IMR-90 (cell line): ENCODE results near the gene TXNRD1. TPM values are rescaled to one million over a fixed set of nuclear protein-coding genes. Genes with fewer than 3 reads are reported as not detected.

Source experiments
- ATAC-seq: fragments of 200-7000 bp; cut with Tn5 transposase; 2 replicates; pipeline ENCODE4 v1.9.1; 2020; ENCODE audit warnings: low read depth, mild to moderate bottlenecking, moderate library complexity
- BruUV-seq: library from RNA; stranded (reverse); fragments of 400-500 nt; replicated peaks from 2 replicates; lab custom pipeline; 2021; lab: Mats Ljungman, UMichigan
- CTCF ChIA-PET: fragments of 300-600 bp; formaldehyde crosslinking; extraction: SDS; loops from one replicate; lab custom pipeline; 2021; ENCODE audit warnings: antibody characterized with exemption; lab: Yijun Ruan, JAX
- POLR2A ChIA-PET: fragments of 300-600 bp; sonication (Branson Sonifier 250); formaldehyde crosslinking; loops from one replicate; lab custom pipeline; 2022; ENCODE audit warnings: antibody characterized with exemption; ENCODE audit not compliant: unreplicated experiment; lab: Charles Lee
- DNase-seq: peaks from one replicate; pipeline ENCODE4 v3.0.0; 2013
- H2AFZ ChIP-seq: replicated peaks from 2 replicates; pipeline ENCODE3; 2013; ENCODE audit warnings: low read length, mild to moderate bottlenecking; ENCODE audit not compliant: poor library complexity
- H2AK5ac ChIP-seq: 2 replicates; pipeline ENCODE4 v1.6.1; 2013; ENCODE audit warnings: low read depth, low read length, inconsistent platforms
- H2AK9ac ChIP-seq: replicated peaks from 2 replicates; pipeline ENCODE3; 2013; ENCODE audit warnings: mild to moderate bottlenecking, low read depth, low read length, moderate library complexity; ENCODE audit not compliant: poor library complexity
- H2BK120ac ChIP-seq: 2 replicates; pipeline ENCODE4 v1.6.1; 2013; ENCODE audit warnings: low read depth, low read length, inconsistent platforms
- H2BK15ac ChIP-seq: 3 replicates; pipeline ENCODE4 v1.6.1; 2013; ENCODE audit warnings: low read depth, low read length, inconsistent platforms
- H2BK20ac ChIP-seq: 2 replicates; pipeline ENCODE4 v1.6.1; 2013; ENCODE audit warnings: low read depth, mild to moderate bottlenecking, inconsistent platforms, low read length, moderate library complexity
- H2BK5ac ChIP-seq: 2 replicates; pipeline ENCODE4 v1.6.1; 2013; ENCODE audit warnings: mild to moderate bottlenecking, low read depth, low read length, inconsistent platforms; ENCODE audit not compliant: poor library complexity, severe bottlenecking
- H3K14ac ChIP-seq: replicated peaks from 2 replicates; pipeline ENCODE4 v1.6.1; 2013; ENCODE audit warnings: low read depth, low read length, inconsistent platforms
- H3K18ac ChIP-seq: 2 replicates; pipeline ENCODE4 v1.6.1; 2013; ENCODE audit warnings: low read depth, low read length, control low read depth
- H3K23ac ChIP-seq: 2 replicates; pipeline ENCODE4 v1.6.1; 2013; ENCODE audit warnings: low read depth, low read length, inconsistent platforms
- H3K27ac ChIP-seq: 2 replicates; pipeline ENCODE4 v1.5.1; 2013; ENCODE audit warnings: mild to moderate bottlenecking, control low read depth, low read length; ENCODE audit not compliant: insufficient read depth
- H3K27me3 ChIP-seq: 2 replicates; pipeline ENCODE4 v1.6.1; 2013; ENCODE audit warnings: low read length; ENCODE audit not compliant: control insufficient read depth, insufficient read depth
- H3K36me3 ChIP-seq: 2 replicates; pipeline ENCODE4 v1.6.1; 2013; ENCODE audit warnings: low read length, mixed read lengths; ENCODE audit not compliant: control insufficient read depth, insufficient read depth
- H3K4ac ChIP-seq: 2 replicates; pipeline ENCODE4 v1.6.1; 2013; ENCODE audit warnings: low read depth, low read length, inconsistent platforms
- H3K4me1 ChIP-seq: 2 replicates; pipeline ENCODE4 v1.6.1; 2013; ENCODE audit warnings: low read length, mixed read lengths; ENCODE audit not compliant: control insufficient read depth, insufficient read depth
- H3K4me2 ChIP-seq: 2 replicates; pipeline ENCODE4 v1.6.1; 2013; ENCODE audit warnings: low read depth, mild to moderate bottlenecking, control low read depth, low read length, moderate library complexity
- H3K4me3 ChIP-seq: 2 replicates; pipeline ENCODE4 v1.5.1; 2013; ENCODE audit warnings: low read depth, mild to moderate bottlenecking, control low read depth, low read length, moderate library complexity; ENCODE audit not compliant: insufficient read depth
- H3K56ac ChIP-seq: 2 replicates; pipeline ENCODE4 v1.6.1; 2013; ENCODE audit warnings: low read length, inconsistent platforms; ENCODE audit not compliant: insufficient read depth; ENCODE audit errors: extremely low read depth
- H3K79me1 ChIP-seq, 2 experiments: 2 replicates each; pipeline ENCODE4 v1.6.1; 2013; ENCODE audit warnings: low read length in 2 of 2, inconsistent platforms in 1 of 2, low read depth in 1 of 2
- H3K9ac ChIP-seq: 2 replicates; pipeline ENCODE4 v1.6.1; 2013; ENCODE audit warnings: low read depth, low read length, control low read depth
- H3K9me1 ChIP-seq: 2 replicates; pipeline ENCODE4 v1.6.1; 2013; ENCODE audit warnings: low read length, inconsistent platforms; ENCODE audit not compliant: insufficient read depth
- H3K9me3 ChIP-seq: 2 replicates; pipeline ENCODE4 v1.6.1; 2013; ENCODE audit warnings: low read length; ENCODE audit not compliant: control insufficient read depth, insufficient read depth
- H4K20me1 ChIP-seq: 2 replicates; pipeline ENCODE4 v1.6.1; 2013; ENCODE audit warnings: low read length, inconsistent platforms; ENCODE audit not compliant: insufficient read depth
- H4K5ac ChIP-seq: 2 replicates; pipeline ENCODE4 v1.6.1; 2013; ENCODE audit warnings: mild to moderate bottlenecking, low read depth, low read length, control low read depth
- H4K8ac ChIP-seq, 2 experiments: 2 replicates each; pipeline ENCODE4 v1.6.1; 2013; ENCODE audit warnings: low read depth in 2 of 2, low read length in 2 of 2, control low read depth in 1 of 2, inconsistent platforms in 1 of 2
- H4K91ac ChIP-seq: 2 replicates; pipeline ENCODE4 v1.6.1; 2013; ENCODE audit warnings: low read depth, low read length, inconsistent platforms; ENCODE audit not compliant: insufficient read depth
- BHLHE40 ChIP-seq: fragments of 150-350 bp; IDR thresholded peaks from 2 replicates; pipeline ENCODE4 v1.6.1; 2016; ENCODE audit warnings: mild to moderate bottlenecking, low read depth, low read length
- ELK1 ChIP-seq: fragments of 150-350 bp; IDR thresholded peaks from 2 replicates; pipeline ENCODE4 v1.6.1; 2016; ENCODE audit warnings: low read depth, mild to moderate bottlenecking, low read length, moderate library complexity, borderline replicate concordance
- MAFK ChIP-seq: IDR thresholded peaks from 2 replicates; pipeline ENCODE4 v1.6.1; 2012; ENCODE audit warnings: low read depth, low read length, improper control_type of control experiment
- MAZ ChIP-seq: IDR thresholded peaks from 2 replicates; pipeline ENCODE4 v1.6.1; 2012; ENCODE audit warnings: low read depth, mild to moderate bottlenecking, low read length, improper control_type of control experiment, moderate library complexity, borderline replicate concordance
- NFE2L2 ChIP-seq: fragments of 150-350 bp; IDR thresholded peaks from 2 replicates; pipeline ENCODE4 v1.6.1; 2016; ENCODE audit warnings: low read depth, mild to moderate bottlenecking, low read length
- POLR2A ChIP-seq: IDR thresholded peaks from 2 replicates; pipeline ENCODE4 v1.6.1; 2012; ENCODE audit warnings: mild to moderate bottlenecking, low read depth, low read length
- RCOR1 ChIP-seq: IDR thresholded peaks from 2 replicates; pipeline ENCODE4 v1.6.1; 2012; ENCODE audit warnings: mild to moderate bottlenecking, low read length, improper control_type of control experiment; ENCODE audit not compliant: insufficient replicate concordance
- WGBS, 2 experiments: methylation state at CpG; one replicate each; pipeline versions ENCODE4 v1.1.5 to v1.1.7; 2013; ENCODE audit warnings: missing lambda C conversion rate in 2 of 2; ENCODE audit not compliant: insufficient read length in 1 of 2; ENCODE audit errors: extremely low coverage in 2 of 2; 5-methylcytosine and 5-hydroxymethylcytosine counted together
- dilution Hi-C: fragments of 300-500 bp; cut with HindIII; formaldehyde crosslinking; loops from one replicate; pipeline ENCODE4 v1.14.3; 2018; ENCODE audit warnings: low sequenced_read_pairs; ENCODE audit not compliant: unreplicated experiment
- in situ Hi-C: fragments of 300-500 bp; cut with MboI; formaldehyde crosslinking; loops from 3 replicates; pipeline ENCODE4 v1.14.3; 2019; ENCODE audit warnings: low sequenced_read_pairs, inconsistent platforms, mixed read lengths
- intact Hi-C: fragments of 100-400 bp; cut with micrococcal nuclease; formaldehyde crosslinking; loops from 2 replicates; pipeline ENCODE4 v1.10.0; 2022
- polyA plus RNA-seq, 3 experiments: library from polyadenylated mRNA; depleted of rRNA; stranded (reverse); fragments of >200 nt; gene quantifications; 2 replicates each; pipeline ENCODE4 v1.2.3, GENCODE V29; 2012; ENCODE audit warnings: low replicate concordance in 1 of 3
- total RNA-seq: library from RNA; depleted of rRNA; stranded (reverse); fragments of >200 nt; gene quantifications from 2 replicates; pipeline ENCODE4 v1.2.3, GENCODE V29; 2012

Gene TXNRD1
- total and polyA plus RNA-seq, 2 of the 4 experiments (the other 2 are of a cell fraction): 379 to 582 TPM

DNA sequence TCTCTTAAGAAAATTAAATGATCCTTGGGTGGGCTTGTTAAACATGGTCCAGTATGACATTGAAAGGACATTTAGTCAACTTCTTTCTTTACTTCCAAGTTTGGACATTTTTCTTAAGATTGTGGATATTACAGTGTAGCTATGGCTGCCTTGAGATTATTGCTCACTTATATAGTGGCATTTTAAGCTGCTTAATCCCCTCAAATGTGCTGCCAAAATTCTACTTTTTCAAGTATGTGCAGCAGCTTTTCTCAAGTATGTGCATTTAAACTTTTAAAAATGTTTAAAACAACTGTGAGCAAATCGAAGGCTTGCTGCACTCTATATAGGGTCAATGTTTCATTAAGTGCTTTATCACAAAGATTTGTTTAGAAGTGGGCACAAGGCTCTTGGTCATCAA lies 7.4 kb downstream of the TXNRD1 start:
- no peaks in the 10 kb centered on the region for H3K27me3 ChIP-seq
- peak overlapping the region; percentile 87 for H2BK20ac ChIP-seq
- no peak overlapping the region for H2AK5ac ChIP-seq
- H4K5ac ChIP-seq: no peak overlapping the region; the same call in 1 of the 2 replicates
- no peak overlapping the region for H2BK5ac ChIP-seq
- H2BK120ac ChIP-seq: peak overlapping the region; percentile 86
- peaks cover 12% of the 10 kb centered on the region for H3K4me1 ChIP-seq
- no peak for ATAC-seq
- no peaks in the 10 kb centered on the region for H3K9me3 ChIP-seq
- H4K8ac ChIP-seq: no peak overlapping the region; a peak in 1 of 4 replicates
- H3K4ac ChIP-seq: peak overlapping the region; percentile 38; the same call in 1 of the 2 replicates
- no peak for TF ChIP-seq NFE2L2
- no peak for TF ChIP-seq POLR2A
- no peak for TF ChIP-seq MAFK
- TF ChIP-seq RCOR1: no peak
- TF ChIP-seq ELK1: no peak
- TF ChIP-seq BHLHE40: no peak
- no peak for TF ChIP-seq MAZ
- no peak overlapping the region for H3K56ac ChIP-seq
- intact Hi-C loops (loop anchor here (5.0 kb wide), 1 partner anchor 34 kb away; no protein-coding TSS in a partner anchor), in situ Hi-C loops (no loop called here), dilution Hi-C loops (no loop called here)
- H2AFZ ChIP-seq: no peak overlapping the region
- WGBS, 2 experiments: no CpG with 5 or more reads among the region's 1 CpG
- no peak overlapping the region; the same call in 1 of the 2 replicates for H3K27ac ChIP-seq
- H3K23ac ChIP-seq: no peak overlapping the region; the same call in 1 of the 2 replicates
- peak overlapping the region; percentile 34; the same call in 1 of the 3 replicates for H2BK15ac ChIP-seq
- H3K18ac ChIP-seq: peak overlapping the region; percentile 92; the same call in 1 of the 2 replicates
- H2AK9ac ChIP-seq: no peak overlapping the region
- H3K4me2 ChIP-seq: no peak overlapping the region
- H3K79me1 ChIP-seq: peaks cover 0 to 13% of the 10 kb centered on the region in 2 experiments; a peak in 1 of 4 replicates
- H3K9ac ChIP-seq: no peak overlapping the region
- peaks cover 7% of the 10 kb centered on the region for H3K9me1 ChIP-seq
- no peaks in the 10 kb centered on the region for H4K20me1 ChIP-seq
- no peak for DNase-seq
- peak overlapping the region; percentile 58; the same call in 1 of the 2 replicates for H3K14ac ChIP-seq
- H3K4me3 ChIP-seq: no peak overlapping the region
- BruUV-seq: no TSS peak
- H4K91ac ChIP-seq: no peak overlapping the region
- H3K36me3 ChIP-seq: no peaks in the 10 kb centered on the region
- POLR2A ChIA-PET: interaction anchor here (0.9 to 1.4 kb wide), 2 partner anchors 63 to 65 kb away, joined by 4 read pairs; no protein-coding TSS in a partner anchor
- CTCF ChIA-PET: interaction anchor here (1.3 kb wide), 1 partner anchor 69 kb away, joined by 3 read pairs; no protein-coding TSS in a partner anchor
